Liver (tissue), 3 donors: ENCODE measurements around the gene B3GAT1.

ENCODE experiments used
- FOXA1 ChIP-seq: IDR thresholded peaks from 2 replicates; pipeline ENCODE4 v1.6.1; 2016; ENCODE audit warnings: antibody characterized with exemption
- HNF4G ChIP-seq: IDR thresholded peaks from 2 replicates; pipeline ENCODE4 v1.6.1; 2016; ENCODE audit warnings: antibody characterized with exemption
- RAD21 ChIP-seq, 2 donors: IDR thresholded peaks; 2 replicates each; pipeline ENCODE4 v1.6.1; 2016; ENCODE audit warnings: antibody characterized with exemption in 2 of 2, mild to moderate bottlenecking in 2 of 2
- RXRA ChIP-seq, 2 donors: IDR thresholded peaks; 2 replicates each; pipeline ENCODE4 v1.6.1; 2017 to 2018; ENCODE audit warnings: antibody characterized with exemption in 2 of 2, mild to moderate bottlenecking in 1 of 2
- SP1 ChIP-seq: IDR thresholded peaks from 2 replicates; pipeline ENCODE4 v1.6.1; 2018; ENCODE audit warnings: antibody characterized with exemption, mild to moderate bottlenecking
- TAF1 ChIP-seq: conservative IDR thresholded peaks from 2 replicates; pipeline ENCODE4 v1.6.1; 2016; ENCODE audit warnings: antibody characterized with exemption, mild to moderate bottlenecking
- YY1 ChIP-seq: IDR thresholded peaks from 2 replicates; pipeline ENCODE4 v1.6.1; 2016; ENCODE audit warnings: antibody characterized with exemption, mild to moderate bottlenecking
- TF ChIP-seq, protein P1 (sequence below): fragments of 150-350 bp; IDR thresholded peaks from 2 replicates; pipeline ENCODE4 v1.5.1; 2017; ENCODE audit warnings: improper control_type of control experiment, low read depth, low read length; ENCODE audit not compliant: missing input control
- TF ChIP-seq, protein P2 (sequence below): IDR thresholded peaks from 2 replicates; pipeline ENCODE4 v1.6.1; 2016; ENCODE audit warnings: antibody characterized with exemption
- TF ChIP-seq, protein P3 (sequence below): IDR thresholded peaks from 2 replicates; pipeline ENCODE4 v1.6.1; 2016; ENCODE audit warnings: antibody characterized with exemption, mild to moderate bottlenecking
- donor health status: healthy.
- donor health status: healthy.

DNA sequence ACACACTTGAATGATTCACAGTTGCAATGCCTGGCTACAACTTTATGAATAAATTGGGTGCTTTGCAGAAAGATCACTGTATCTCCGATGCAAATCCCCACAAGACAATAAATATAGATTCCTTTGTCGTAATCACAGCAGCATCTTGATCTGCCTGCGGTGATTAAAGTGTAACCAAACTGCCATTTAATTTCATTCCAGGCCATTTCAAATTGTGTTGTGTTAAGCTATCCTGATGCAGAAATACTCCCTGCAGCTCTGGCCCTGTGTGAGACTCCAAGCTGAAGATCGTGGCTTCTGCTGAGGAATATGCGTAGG lies 40.8 kb upstream of the B3GAT1 start:
- TF ChIP-seq, protein P1, sequence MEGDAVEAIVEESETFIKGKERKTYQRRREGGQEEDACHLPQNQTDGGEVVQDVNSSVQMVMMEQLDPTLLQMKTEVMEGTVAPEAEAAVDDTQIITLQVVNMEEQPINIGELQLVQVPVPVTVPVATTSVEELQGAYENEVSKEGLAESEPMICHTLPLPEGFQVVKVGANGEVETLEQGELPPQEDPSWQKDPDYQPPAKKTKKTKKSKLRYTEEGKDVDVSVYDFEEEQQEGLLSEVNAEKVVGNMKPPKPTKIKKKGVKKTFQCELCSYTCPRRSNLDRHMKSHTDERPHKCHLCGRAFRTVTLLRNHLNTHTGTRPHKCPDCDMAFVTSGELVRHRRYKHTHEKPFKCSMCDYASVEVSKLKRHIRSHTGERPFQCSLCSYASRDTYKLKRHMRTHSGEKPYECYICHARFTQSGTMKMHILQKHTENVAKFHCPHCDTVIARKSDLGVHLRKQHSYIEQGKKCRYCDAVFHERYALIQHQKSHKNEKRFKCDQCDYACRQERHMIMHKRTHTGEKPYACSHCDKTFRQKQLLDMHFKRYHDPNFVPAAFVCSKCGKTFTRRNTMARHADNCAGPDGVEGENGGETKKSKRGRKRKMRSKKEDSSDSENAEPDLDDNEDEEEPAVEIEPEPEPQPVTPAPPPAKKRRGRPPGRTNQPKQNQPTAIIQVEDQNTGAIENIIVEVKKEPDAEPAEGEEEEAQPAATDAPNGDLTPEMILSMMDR = no peak
- TF ChIP-seq SP1 (no peak), FOXA1 (no peak), TAF1 (no peak), HNF4G (no peak), RAD21 (IDR thresholded peaks at IDR 0.05) (no peak), RXRA (IDR thresholded peaks at IDR 0.05) (no peak), YY1 (no peak)
- TF ChIP-seq, protein P2, sequence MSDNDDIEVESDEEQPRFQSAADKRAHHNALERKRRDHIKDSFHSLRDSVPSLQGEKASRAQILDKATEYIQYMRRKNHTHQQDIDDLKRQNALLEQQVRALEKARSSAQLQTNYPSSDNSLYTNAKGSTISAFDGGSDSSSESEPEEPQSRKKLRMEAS = no peak
- TF ChIP-seq, protein P3, sequence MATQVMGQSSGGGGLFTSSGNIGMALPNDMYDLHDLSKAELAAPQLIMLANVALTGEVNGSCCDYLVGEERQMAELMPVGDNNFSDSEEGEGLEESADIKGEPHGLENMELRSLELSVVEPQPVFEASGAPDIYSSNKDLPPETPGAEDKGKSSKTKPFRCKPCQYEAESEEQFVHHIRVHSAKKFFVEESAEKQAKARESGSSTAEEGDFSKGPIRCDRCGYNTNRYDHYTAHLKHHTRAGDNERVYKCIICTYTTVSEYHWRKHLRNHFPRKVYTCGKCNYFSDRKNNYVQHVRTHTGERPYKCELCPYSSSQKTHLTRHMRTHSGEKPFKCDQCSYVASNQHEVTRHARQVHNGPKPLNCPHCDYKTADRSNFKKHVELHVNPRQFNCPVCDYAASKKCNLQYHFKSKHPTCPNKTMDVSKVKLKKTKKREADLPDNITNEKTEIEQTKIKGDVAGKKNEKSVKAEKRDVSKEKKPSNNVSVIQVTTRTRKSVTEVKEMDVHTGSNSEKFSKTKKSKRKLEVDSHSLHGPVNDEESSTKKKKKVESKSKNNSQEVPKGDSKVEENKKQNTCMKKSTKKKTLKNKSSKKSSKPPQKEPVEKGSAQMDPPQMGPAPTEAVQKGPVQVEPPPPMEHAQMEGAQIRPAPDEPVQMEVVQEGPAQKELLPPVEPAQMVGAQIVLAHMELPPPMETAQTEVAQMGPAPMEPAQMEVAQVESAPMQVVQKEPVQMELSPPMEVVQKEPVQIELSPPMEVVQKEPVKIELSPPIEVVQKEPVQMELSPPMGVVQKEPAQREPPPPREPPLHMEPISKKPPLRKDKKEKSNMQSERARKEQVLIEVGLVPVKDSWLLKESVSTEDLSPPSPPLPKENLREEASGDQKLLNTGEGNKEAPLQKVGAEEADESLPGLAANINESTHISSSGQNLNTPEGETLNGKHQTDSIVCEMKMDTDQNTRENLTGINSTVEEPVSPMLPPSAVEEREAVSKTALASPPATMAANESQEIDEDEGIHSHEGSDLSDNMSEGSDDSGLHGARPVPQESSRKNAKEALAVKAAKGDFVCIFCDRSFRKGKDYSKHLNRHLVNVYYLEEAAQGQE = no peak
